ENCODE measurements around the gene HSPA1B.
"Not testable (repeated sequence)": the region's sequence is repeated elsewhere in the genome, so short reads cannot be mapped to it uniquely, and the experiment has no call there.

Gene HSPA1B

DNA sequence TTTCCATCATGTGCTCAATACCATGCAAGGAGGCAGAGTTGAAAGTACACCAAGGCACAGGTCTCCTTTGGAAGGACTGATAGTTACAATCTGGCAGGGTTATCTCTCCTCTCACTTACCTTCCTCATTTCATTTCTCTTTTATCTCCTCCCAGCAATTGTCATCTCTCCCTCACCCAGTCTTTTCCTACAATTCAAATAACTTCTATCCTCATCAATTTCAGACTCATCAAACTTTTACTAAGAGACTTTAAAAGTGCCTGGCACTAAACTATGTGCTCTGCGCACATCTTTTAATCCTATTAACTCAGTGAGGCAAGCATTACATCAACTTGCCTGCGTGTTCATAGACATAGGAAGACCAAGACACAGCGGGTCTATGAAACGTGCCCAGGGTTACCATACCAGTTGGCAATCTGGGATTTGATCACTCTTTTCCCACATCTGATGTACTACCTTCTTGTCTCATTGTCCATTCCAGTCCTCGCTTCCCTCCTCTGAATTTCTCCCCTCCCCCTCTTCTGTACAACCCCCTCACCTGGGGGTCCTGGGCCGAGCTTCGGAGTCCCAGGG is 33.2 kb upstream of the HSPA1B start:
- peak overlapping the region; percentile 94 for H3K27ac ChIP-seq
- TF ChIP-seq ZFX (IDR thresholded peaks at IDR 0.05) = no peak
- TF ChIP-seq, protein P1, sequence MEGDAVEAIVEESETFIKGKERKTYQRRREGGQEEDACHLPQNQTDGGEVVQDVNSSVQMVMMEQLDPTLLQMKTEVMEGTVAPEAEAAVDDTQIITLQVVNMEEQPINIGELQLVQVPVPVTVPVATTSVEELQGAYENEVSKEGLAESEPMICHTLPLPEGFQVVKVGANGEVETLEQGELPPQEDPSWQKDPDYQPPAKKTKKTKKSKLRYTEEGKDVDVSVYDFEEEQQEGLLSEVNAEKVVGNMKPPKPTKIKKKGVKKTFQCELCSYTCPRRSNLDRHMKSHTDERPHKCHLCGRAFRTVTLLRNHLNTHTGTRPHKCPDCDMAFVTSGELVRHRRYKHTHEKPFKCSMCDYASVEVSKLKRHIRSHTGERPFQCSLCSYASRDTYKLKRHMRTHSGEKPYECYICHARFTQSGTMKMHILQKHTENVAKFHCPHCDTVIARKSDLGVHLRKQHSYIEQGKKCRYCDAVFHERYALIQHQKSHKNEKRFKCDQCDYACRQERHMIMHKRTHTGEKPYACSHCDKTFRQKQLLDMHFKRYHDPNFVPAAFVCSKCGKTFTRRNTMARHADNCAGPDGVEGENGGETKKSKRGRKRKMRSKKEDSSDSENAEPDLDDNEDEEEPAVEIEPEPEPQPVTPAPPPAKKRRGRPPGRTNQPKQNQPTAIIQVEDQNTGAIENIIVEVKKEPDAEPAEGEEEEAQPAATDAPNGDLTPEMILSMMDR (conservative IDR thresholded peaks at IDR 0.05) = no peak

DNA sequence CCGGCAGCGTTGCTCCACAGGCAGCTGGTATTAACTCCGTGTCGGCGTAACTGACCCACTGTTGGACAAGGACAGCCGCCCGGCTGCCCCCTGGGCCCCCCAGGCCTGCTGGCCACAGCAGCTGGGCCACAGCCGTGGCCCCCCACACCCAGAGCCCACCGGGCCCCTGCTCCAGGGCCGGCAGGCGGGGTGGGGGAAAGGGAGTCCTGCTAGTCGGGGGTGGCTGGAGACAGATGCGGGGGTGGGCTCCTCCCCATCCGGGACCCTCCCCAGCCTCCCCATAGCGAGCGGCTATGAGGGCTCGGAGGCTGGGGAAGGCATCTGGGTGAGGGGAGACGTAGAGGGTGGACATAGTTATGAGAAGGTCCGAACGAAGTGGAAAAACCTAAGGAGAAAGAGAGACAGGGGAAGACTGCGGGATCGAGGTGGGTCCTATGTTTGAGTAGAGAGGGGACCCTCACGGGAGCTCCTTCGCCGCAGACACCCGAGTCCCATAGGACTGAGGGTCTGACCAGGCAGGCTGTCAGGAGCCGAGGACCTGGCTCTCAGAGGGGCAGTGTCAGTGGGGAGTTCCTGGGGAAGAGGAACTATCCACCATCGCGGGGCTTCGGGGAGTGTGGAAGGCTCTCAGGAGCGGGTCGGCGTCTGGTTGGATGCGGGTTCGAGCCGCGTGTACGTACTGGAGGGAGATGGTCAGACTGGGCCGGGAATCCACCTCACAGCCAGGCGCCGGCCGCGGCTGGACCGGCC is 32.5 kb upstream of the HSPA1B start:
- peak overlapping the region; percentile 94 for H3K27ac ChIP-seq
- TF ChIP-seq ZFX (IDR thresholded peaks at IDR 0.05) = no peak; the same call in 1 of the 2 replicates
- TF ChIP-seq, protein P1 (conservative IDR thresholded peaks at IDR 0.05) = no peak

DNA sequence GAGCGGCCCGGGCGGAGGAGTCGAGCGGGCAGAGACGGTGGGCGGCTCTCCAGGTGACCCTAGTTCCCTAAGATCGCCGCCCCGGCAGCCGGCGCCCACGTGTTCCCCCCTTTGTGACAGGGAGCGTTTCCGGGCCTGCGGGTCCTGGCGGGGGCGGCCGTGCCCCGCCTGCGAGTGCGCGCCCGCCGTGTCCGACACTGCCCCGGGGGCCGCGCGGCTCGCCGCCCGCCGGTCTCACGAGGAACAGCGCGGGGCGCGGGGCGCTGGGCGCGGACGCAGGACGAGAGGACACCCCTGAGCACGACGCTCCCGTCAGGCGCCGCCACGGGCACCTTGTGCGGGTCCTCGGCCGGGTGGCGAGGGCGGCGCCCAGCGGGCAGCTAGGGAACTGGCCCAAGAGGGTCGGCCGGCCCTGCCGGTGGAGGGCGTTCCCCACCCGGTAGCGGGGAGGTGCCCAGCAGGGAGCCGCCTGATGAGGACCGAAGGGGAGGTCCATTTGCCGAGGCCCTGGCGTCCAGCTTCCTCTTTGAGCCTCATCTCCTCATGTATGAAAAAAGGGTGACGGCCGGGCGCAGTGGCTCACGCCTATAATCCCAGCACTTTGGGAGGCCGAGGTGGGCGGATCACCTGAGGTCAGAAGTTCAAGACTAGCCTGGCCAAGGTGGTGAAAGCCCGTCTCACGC is 31.8 kb upstream of the HSPA1B start, which contains the start of gene VARS1:
TSS of gene VARS1 (minus strand) at position 137 of the 683 bp plus-strand sequence. CDS start 535 bp downstream, outside the sequence.
- TF ChIP-seq ZFX (IDR thresholded peaks at IDR 0.05) = peak; percentile 23; the same call in 1 of the 2 replicates
- TF ChIP-seq, protein P1 (conservative IDR thresholded peaks at IDR 0.05) = peak; percentile 91
- H3K27ac ChIP-seq = peak within 1 kb of the TSS; percentile 94

DNA sequence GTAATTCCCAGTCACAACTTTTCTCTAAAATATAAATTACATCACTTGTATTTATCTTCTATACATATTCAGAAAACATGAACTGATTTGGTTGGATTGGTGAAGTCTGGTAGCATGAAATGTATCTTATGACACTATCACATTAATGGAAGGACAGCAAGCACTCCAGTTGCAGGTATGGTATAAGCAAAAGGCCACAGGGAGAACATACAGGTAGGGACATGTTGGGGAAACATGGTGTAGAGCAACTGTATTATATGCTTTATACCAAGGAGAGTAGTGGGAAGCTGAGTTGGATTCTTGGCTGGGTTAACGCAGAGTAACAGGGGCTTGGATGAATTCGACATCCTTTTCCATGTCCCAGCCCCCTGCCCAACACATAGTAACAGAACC is 30.5 kb upstream of the HSPA1B start:
- no peak overlapping the region for H3K27ac ChIP-seq
- TF ChIP-seq ZFX (IDR thresholded peaks at IDR 0.05) = no peak
- TF ChIP-seq, protein P1 (conservative IDR thresholded peaks at IDR 0.05) = no peak

DNA sequence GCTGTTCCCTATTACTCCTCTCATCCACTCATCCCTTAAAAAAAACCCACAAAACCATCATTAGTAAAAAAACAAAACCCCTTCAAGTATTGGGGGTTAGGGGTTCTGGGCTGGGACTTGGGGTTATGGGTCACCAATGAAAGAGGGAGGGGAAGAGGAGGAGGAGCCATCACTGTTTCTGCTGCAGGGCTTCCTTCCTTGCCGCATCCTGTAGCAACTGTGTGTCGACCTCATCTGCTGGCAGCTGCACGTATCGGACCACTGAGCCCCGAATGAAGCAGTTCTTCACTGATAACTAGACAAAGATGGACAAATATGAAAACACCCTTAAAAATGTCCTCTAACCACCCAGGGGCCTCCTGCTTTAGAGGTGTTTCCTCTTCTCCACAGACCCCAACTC is 29.9 kb upstream of the HSPA1B start:
- H3K27ac ChIP-seq = no peak overlapping the region
- TF ChIP-seq, protein P1 (conservative IDR thresholded peaks at IDR 0.05) = no peak
- TF ChIP-seq ZFX (IDR thresholded peaks at IDR 0.05) = no peak

DNA sequence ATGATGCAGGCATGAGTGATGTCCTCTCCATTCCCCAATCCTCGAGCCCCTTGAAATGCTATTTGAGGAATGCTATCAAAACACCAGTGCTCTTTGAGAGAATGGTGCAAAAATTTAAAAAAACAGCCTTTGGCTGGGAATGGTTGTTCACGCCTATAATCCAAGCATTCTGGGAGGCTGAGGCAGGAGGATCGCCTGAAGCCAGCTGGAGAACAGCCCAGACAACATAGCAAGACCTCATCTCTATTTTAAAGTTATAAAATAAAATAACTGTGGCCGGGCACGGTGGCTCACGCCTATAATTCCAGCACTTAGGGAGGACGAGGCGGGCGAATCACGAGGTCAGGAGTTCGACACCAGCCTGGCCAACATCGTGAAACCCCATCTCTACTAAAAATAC is 27.8 kb upstream of the HSPA1B start:
- no peak for TF ChIP-seq ZFX (IDR thresholded peaks at IDR 0.05)
- TF ChIP-seq, protein P1 (conservative IDR thresholded peaks at IDR 0.05) = no peak
- no peak overlapping the region for H3K27ac ChIP-seq

DNA sequence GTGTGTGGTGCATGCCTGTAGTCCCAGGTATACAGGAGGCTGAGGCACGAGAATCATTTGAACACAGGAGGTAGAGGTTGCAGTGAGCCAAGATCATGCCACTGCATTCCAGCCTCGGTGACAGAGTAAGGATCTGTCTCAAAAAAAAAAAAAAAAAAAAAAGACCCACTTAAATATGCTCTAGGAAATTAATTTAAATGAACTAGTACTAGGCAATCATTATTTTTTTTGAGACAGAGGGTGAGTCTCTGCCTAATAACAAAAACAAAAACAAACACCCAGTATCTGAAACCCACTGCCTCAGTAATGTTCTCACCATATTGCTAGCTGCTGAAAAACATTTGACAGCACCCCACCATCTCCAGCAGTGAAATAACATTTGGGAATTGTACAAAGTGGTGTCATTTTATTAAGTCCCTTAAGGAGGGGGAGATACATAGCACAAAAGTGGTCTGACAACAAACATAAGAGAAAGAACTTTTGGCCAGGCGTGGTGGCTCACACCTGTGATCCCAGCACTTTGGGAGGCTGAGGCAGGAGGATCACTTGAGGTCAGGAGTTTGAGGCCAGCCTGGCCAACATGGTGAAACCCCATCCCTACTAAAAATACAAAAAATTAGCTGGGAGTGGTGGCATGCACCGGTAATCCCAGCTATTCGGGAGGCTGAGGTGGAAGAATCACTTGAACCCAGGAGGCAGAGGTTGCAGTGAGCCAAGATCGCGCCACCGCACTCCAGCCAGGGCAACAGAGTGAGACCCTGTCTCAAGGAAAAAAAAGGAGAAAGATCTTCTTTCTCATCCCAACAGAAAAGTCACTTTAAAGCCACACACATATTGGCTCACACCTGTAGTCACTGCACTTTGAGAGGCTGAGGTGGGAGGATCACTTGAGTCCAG is 26.3 kb upstream of the HSPA1B start:
- H3K27ac ChIP-seq = not testable (repeated sequence)

Measured in C4-2B (cell line).